ENCODE results near the gene CACNA2D3.

DNA sequence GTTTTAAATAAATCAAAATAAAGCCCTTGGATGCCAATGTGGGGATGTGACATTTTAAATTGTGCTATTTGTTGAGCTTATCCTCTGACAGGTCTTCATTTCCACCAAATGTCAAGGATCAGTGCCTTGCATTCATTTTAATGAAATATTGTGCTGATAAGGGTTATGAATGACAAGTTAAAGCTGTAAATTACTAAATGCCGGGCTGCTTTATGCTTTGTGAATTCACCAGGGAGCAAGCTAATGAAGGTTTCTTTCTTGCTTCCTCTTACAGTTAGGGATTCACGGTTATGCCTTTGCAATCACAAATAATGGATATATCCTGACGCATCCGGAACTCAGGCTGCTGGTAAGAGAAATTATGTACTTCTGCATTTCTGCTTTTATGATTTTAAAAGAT, 723.8 kb downstream of the CACNA2D3 start:
- TF ChIP-seq YY1 (IDR thresholded peaks at IDR 0.05) (no peak), NR2F2 (IDR thresholded peaks at IDR 0.05) (no peak), JUND (IDR thresholded peaks at IDR 0.05) (no peak), FOXA1 (IDR thresholded peaks at IDR 0.05) (no peak), RAD21 (IDR thresholded peaks at IDR 0.05) (no peak), SP1 (IDR thresholded peaks at IDR 0.05) (no peak), GABPA (IDR thresholded peaks at IDR 0.05 in 1 of 2, conservative IDR thresholded peaks at IDR 0.05 in 1 of 2) (no peak), FOXA2 (IDR thresholded peaks at IDR 0.05) (no peak), TAF1 (conservative IDR thresholded peaks at IDR 0.05) (no peak), EGR1 (IDR thresholded peaks at IDR 0.05; ENCODE audit: low read depth in 2 of 2) (no peak)
- TF ChIP-seq, protein P1, sequence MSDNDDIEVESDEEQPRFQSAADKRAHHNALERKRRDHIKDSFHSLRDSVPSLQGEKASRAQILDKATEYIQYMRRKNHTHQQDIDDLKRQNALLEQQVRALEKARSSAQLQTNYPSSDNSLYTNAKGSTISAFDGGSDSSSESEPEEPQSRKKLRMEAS (IDR thresholded peaks at IDR 0.05), result no peak
- TF ChIP-seq, protein P2, sequence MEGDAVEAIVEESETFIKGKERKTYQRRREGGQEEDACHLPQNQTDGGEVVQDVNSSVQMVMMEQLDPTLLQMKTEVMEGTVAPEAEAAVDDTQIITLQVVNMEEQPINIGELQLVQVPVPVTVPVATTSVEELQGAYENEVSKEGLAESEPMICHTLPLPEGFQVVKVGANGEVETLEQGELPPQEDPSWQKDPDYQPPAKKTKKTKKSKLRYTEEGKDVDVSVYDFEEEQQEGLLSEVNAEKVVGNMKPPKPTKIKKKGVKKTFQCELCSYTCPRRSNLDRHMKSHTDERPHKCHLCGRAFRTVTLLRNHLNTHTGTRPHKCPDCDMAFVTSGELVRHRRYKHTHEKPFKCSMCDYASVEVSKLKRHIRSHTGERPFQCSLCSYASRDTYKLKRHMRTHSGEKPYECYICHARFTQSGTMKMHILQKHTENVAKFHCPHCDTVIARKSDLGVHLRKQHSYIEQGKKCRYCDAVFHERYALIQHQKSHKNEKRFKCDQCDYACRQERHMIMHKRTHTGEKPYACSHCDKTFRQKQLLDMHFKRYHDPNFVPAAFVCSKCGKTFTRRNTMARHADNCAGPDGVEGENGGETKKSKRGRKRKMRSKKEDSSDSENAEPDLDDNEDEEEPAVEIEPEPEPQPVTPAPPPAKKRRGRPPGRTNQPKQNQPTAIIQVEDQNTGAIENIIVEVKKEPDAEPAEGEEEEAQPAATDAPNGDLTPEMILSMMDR (IDR thresholded peaks at IDR 0.05; ENCODE audit: low read depth, low read length, missing input control), result no peak
- TF ChIP-seq, protein P3, sequence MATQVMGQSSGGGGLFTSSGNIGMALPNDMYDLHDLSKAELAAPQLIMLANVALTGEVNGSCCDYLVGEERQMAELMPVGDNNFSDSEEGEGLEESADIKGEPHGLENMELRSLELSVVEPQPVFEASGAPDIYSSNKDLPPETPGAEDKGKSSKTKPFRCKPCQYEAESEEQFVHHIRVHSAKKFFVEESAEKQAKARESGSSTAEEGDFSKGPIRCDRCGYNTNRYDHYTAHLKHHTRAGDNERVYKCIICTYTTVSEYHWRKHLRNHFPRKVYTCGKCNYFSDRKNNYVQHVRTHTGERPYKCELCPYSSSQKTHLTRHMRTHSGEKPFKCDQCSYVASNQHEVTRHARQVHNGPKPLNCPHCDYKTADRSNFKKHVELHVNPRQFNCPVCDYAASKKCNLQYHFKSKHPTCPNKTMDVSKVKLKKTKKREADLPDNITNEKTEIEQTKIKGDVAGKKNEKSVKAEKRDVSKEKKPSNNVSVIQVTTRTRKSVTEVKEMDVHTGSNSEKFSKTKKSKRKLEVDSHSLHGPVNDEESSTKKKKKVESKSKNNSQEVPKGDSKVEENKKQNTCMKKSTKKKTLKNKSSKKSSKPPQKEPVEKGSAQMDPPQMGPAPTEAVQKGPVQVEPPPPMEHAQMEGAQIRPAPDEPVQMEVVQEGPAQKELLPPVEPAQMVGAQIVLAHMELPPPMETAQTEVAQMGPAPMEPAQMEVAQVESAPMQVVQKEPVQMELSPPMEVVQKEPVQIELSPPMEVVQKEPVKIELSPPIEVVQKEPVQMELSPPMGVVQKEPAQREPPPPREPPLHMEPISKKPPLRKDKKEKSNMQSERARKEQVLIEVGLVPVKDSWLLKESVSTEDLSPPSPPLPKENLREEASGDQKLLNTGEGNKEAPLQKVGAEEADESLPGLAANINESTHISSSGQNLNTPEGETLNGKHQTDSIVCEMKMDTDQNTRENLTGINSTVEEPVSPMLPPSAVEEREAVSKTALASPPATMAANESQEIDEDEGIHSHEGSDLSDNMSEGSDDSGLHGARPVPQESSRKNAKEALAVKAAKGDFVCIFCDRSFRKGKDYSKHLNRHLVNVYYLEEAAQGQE (IDR thresholded peaks at IDR 0.05), result no peak
- TF ChIP-seq, protein P4, sequence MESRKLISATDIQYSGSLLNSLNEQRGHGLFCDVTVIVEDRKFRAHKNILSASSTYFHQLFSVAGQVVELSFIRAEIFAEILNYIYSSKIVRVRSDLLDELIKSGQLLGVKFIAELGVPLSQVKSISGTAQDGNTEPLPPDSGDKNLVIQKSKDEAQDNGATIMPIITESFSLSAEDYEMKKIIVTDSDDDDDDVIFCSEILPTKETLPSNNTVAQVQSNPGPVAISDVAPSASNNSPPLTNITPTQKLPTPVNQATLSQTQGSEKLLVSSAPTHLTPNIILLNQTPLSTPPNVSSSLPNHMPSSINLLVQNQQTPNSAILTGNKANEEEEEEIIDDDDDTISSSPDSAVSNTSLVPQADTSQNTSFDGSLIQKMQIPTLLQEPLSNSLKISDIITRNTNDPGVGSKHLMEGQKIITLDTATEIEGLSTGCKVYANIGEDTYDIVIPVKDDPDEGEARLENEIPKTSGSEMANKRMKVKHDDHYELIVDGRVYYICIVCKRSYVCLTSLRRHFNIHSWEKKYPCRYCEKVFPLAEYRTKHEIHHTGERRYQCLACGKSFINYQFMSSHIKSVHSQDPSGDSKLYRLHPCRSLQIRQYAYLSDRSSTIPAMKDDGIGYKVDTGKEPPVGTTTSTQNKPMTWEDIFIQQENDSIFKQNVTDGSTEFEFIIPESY (IDR thresholded peaks at IDR 0.05), result no peak
